ENCODE data around the gene ADD2.

The ADD2 gene

DNA sequence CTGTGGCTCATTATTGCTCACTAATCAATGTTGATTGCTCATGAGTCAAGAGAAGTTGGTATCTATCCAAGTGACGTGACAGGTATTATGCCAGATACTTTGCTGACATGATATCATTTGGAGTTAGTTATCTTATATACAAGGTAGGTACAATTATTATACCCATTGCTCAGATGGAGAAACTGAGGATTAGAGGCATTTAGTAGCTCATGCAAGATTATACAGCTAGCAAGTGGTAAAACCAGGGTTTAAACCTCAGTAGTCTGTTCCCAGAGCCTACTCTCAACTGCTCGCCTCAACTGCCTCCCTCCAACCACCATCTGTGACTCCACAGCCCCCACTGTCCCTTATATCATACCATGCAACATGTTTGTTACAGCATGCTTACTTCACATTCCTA lies 16.3 kb upstream of the ADD2 start:
- DNase-seq, result no peak

DNA sequence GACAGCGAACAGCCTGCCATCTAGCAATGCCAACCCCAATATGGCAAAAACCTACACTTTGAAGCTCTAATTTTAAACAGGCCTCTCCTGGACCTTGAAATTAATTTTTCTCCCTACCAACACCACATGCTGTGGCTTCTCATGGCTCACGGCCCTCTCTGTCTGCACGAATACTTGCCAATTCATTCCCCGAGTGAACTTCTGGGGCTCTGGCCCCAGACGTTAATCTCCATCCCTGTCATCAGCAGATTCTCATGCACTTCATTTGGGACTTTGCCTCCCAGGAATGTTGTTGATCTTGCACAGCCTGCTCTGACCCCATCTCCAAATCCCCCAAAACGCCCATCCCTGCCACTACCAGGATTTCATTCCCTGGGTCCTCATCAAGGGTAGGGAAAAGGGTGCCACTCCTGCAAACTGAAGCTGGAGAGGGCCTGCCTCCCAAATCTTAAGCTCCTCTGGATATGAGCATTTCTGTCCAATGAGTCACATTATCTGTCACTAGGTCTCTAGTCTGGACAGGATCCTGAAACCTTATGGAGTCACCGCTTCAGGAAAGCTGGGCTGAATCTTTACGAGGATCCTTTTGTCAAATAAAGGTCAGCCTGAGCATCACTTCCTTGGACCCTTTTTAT lies 12.0 kb upstream of the ADD2 start:
- DNase-seq, result no peak

DNA sequence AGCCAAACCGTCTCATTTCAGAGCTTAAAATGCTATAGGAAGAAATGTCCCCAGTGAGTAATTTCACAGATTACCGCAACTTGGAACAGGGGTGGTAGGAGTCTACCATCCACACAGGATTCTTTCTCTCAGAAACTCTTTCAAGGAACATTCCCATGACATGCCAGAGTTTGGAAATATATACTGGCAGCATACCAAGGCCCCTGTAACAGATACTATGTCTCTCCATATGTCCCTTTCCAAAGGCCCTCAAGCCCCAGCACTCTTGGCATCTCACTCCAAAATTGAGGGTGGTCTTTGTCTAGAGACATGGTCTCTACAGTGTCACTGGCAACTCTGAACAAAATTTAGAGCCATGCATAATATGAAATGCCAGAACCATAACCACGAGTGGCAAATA lies 11.5 kb upstream of the ADD2 start:
- DNase-seq, result no peak

DNA sequence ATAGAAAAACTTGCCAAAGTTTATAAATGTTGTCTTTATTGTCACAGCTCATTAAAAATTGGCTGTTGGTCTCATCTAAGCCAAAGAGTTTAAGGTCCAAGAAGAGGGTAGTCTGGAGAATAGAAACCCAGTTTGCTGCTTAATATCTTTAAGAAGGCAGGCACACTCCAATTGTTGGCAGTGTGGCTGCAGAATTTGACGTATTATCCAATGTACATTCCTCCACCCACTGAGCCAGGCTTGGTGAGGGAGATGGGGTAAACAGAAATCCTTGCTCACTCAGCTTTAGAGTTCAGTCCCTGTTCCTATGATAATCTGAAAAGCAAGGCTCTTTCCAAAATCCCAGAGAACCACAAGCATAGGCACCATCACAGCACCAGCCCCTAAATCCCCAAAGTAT lies 10.7 kb upstream of the ADD2 start:
- no peak for DNase-seq

DNA sequence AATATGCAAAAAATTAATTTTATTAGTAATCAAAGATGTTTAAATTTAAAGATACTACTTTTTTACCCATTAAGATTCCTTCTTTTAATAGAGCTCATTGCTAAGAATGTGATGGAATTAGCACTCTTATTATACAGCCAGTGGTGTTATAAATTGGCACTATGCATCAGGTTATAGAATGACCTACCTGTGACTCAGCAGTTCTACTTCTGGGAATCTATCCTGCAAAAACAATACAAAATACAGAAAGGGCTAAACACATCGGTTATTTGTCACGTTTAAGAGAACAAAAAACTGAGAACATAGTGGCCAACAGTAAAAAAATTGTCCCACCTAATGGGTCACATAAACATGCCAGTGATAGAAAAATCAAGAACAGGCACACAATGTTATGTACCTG lies 9.4 kb upstream of the ADD2 start:
- no peak for DNase-seq

DNA sequence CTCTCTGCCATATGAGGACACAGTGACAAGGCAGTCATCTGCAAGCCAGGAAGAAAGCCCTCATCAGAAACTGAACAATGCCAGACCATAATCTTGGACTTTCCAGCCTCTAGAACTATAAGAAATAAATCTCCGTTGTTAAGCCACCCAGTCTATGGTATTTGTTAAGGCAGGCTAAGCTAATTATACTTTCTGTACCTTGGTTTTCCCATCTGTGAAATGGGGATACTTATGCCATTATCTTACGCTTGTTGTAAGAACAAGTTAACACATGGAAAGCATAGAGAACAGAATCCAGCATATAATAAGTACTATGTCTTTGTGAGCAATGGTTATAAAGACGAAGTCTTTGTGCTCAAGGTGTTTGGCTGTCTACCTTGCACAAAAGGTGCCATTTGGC lies 8.3 kb upstream of the ADD2 start:
- DNase-seq, result no peak

DNA sequence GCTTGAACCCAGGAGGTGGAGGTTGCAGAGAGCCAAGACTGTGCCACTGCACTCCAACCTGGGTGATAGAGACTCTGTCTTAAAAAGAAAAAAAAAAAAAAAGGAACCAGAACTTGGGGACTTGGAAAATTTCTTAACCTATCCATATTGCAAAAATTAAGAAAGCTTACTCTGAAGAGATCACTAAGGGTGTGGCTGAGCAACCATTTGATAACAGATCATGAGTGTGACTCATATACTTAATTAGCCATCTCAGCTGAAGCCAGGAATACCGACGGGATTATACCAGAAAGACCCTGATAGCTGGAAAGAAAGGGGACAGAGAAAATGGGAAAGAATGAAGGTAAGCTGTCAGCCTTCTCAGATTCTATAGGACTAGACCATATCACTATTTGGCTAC lies 7.1 kb upstream of the ADD2 start:
- DNase-seq, result no peak

DNA sequence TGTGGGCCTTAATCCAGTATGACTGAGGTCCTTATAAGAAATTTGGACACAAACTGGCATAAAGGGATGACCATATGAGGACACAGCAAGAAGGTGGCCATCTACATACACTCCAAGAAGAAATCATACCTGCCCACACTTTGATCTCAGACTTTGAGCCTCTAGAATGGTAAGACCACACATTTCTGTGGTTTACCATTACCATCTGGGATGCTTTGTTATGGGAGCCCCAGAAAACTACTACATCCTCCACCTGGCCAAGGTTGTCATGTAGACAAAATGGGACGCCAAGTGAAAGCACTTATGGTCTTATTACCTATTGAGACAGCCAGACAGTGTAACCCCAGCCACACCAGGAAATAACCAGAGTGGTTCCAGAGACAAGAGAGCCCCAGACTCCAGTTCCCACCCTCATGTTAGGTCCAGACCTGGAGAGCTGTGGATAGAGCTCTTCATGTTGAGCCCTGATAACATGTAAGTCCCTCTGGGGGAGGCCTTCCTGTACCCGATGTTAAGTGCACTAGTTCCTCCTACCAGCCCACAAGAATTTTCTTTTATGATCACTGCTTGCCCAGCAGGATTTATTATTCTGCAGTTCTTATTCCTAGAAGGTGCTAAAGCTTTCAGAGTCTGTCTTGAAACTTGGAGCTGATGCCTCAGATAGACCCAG lies 4.6 kb upstream of the ADD2 start:
- no peak for DNase-seq

DNA sequence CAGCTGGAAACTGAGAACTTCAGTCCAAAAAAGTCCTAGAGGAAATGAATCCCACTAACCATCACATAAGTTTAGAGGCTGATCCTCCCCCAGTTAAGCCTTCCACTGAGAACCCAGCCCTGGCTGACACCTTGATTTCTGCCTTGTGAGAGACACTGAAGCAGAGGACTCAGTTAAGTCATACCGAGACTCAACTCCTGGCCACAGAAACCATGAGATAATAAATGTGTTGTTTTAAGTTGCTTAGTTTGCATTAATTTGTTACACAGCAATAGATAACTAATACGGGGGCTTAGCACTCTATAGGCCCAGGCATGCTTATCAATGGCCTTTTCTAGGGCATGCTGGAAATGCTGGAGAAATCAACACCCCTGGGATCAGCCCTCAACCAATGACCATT lies 3.4 kb upstream of the ADD2 start:
- no peak for DNase-seq

DNA sequence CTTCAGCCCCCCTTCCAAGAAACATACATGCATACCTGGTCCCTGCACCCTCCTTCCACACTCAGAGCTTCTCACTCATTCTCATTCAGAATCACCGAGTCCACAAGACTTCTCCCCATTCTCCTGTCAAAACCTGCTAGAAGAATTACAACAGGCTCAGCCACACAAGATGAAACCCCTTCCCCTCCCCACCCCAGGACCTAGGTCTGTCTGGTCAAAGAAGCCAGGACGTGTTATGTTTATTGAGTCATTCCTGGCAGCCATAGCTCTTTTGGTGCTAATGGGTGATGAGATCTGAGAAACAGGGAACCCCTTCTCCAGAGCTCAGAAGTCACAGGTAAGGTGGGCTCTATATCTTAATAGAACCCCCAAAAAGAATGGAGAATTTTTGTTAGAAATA lies 1.4 kb upstream of the ADD2 start:
- DNase-seq, result no peak

DNA sequence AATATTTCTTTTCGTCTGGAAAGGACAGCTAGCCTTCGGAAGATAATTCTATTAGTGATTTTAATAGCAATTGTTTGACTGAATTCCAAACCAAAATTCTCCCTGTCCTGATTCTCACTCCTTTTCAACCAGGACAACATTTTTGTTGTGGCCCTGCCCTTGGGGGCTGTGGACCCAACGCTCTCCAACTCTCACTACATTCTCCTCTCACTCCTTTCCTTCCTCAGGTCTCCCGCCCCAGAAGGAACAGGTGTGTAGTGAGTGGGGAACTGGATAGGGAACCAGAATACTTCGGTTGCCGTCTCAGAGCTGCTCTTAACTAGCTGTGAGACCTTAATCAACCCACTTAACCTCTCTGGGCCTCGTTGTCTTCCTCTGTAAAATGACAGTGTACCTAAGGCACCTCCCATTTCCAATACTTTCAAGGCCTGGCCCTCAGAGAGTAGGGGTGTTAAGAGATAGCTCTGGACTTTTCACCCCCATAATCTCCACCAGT lies 638 bp upstream of the ADD2 start:
- no peak for DNase-seq

DNA sequence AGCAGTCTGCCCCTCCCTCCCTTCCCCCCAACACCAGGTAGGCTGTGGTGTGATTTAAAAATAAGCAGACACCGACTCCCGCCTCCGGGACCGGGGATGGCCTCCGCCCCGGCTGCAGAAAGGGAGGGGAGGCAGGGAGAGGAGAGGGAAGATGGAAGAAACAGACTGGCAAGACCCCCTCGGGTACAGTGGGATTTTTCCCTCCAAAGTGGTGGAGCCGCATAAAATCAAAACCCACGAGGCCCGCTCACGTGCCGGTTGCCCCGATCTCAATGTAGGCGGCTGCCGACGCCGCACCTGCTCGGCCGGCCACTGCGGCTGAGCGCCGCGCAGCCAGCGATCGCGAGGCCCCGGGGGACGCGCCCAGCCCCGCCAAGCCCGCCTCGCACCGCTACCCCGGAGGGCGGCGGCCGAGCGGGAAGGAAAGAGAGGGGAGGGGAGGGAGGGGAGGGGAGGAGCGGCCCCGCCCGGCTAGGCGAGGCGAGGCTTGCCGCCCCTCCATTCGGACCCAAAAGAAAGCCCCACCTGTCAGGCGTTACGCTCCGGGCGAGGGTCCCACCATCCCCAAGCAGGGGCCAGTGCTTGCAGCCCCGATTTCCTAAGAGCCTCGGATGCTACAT lies 811 bp downstream of the ADD2 start:
- no peak for DNase-seq

DNA sequence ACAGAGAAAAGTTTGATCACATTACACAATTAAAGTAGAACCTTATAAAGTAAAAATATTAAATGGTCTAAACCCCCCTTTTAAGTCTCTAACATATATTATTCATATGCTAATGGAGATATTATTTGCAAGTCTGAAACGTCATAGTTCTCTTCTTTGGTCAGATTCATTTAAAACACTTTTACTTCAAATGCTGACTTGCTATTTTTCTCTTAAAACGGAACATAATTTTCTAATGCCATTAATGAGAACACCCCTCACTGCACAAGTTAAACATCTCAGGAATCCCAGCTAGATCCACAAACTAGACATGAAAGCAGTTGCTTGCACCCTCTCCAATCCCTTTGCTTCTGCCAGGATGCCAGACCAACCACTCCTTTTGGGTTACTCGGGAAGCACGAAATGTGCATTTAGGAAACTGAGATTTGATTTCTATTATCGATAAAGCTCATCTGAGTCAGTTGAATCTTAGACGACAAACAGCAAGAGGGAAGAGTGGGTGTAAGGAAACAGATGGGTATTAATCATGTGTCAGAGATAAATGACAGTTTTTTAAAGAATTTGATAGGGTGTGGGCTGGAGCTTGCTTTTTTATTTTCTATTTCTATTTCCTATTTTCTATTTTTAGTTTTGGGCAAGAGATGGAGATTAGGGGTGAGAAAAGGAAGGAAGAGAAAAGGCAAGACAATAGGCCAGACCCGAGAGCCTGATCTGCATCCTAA lies 1.5 kb downstream of the ADD2 start:
- DNase-seq, result no peak

DNA sequence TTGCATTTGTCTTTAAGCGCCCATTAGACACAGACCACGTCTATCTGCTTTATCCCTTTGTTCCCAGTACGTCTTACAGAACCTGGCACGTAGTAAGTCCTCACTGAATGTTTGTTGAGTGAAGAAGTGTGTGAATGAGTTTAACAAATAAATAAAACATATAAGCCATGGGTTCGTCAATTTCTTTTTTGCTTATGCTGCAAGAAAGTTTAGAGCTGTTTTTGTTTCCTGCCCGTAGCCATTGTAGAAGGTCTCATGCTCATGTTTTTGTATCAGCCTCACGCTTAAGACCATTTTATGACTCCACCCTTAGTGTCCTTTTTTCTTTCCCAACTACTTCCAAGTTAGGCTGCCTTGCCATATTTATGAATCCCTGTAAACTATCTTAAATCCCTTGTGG lies 2.5 kb downstream of the ADD2 start:
- no peak for DNase-seq

DNA sequence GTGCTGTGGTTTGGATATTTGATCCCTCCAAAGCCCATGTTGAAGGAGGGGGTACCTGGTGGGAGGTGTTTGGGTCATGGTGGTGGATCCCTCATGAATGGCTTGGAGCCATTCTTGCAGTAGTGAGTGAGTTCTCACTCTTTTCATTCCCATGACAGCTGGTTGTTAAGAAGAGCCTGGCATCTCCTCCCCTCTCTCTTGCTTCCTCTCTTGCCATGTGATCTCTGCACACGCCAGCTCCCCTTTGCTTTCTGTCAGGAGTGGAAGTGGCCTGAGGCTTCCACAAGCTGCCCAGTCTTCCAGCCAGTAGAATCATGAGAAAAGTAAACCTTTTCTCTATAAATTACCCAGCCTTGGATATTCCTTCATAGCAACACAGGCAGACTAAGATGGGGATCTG lies 8.6 kb downstream of the ADD2 start:
- DNase-seq, result no peak

DNA sequence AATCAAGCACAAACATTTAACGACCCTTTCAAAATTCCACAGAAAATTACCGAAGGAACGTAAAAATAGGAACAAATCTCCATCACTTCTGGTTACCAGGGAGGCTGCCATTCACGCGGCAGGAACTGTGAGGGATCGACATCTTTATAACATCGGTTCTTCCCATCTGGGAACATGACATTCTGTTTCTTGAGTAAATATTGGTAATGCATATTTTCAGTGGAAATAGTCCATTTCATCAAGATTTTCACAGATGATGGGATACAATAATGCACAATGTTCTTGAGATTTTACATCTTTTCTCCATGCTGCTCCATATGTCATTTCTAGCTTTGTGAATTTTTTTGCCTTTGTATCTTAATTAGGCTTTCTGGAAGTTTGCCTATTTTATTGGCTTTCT lies 10.0 kb downstream of the ADD2 start:
- no peak for DNase-seq

DNA sequence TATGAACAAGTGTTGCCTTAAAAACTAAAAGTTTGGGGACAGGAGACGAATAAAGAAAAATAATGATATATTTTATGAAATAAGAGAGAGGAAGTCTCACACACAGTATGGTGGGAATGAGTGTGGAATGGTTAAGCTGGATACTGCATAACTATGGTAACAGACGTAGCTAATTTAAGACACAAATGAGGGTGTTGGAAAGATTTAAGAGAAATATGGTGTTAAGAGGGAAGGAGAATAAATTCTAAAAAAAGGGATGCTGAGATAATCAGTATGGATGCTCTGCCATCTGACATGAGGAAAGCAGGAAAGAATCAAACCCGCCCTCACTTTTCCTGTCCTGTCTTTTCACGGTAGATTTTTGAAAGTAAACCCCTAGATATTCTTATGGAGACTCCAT lies 10.6 kb downstream of the ADD2 start:
- DNase-seq, result no peak

DNA sequence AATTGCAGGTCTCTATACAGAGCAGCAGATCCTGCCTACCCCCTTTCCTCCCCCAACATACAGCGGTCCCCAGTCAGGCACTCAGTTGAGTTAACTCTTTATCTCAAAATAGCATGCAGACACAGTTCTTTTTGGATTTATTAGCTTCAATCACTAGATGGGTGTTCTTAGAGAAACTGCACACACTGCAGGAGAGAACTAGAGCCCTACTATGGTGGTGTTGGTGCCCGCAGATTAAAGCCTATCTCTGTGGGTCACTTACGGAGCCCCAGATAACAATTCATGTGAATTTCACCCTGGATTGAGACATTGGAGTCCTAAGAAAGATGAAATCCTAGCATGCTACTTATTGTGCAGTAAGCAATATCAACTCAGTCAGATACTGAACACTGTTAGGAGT lies 11.9 kb downstream of the ADD2 start:
- DNase-seq, result no peak

DNA sequence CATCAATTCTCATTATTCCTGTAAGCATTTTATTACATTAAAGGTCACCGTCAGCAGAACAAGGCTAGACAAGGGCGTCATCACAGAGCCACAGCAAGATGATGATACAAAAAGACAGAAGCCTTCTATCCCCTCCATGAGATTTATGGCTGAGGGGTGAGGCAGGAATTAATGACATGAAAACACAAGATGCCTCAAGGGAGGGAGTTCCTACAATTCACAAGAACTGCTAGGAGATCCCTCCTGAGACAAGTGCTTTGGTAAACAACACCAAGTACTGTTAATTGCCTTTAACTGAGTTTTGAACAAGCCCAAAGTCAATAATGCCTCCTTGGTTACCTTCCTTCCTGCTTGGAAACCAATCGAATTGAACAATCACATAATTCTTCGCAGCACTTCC lies 14.1 kb downstream of the ADD2 start:
- DNase-seq, result no peak

DNA sequence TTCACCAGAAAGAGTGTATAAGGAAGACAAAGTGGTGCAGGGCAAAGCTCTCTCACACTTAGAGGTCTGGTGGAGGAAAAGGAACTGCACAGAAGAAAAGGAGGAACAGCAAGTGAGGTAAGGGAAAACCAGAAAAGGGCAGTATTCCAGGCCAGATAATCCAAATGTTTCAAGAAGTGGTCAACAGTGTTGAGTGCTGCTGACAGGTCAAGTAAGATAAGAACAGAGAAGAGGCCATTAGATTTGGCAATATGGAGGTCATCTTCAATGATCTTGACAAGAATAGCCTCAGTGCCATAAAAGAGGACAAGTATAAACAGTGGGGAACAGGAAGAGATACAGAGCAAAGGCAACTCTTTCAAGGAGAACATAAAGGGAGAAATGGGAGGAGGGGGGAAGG lies 15.0 kb downstream of the ADD2 start:
- no peak for DNase-seq

DNA sequence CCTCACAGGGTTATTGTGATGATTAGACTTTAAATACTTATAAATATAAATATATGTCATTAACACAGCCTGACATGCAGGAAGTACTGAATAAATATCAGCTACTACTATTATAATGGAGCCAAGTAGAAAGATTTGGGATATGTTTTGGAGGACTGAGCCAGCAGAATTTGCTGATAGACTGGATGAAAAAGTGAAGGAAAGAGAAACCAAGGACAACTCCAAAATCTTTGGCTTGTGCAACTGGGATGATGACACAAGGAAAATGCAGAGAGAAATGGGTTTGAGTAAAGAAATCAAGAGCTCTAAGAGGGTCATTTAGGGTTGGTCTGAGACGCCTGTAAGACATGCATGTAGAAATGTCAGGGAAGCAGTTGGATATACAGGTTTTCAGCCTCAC lies 15.6 kb downstream of the ADD2 start:
- DNase-seq, result no peak

DNA sequence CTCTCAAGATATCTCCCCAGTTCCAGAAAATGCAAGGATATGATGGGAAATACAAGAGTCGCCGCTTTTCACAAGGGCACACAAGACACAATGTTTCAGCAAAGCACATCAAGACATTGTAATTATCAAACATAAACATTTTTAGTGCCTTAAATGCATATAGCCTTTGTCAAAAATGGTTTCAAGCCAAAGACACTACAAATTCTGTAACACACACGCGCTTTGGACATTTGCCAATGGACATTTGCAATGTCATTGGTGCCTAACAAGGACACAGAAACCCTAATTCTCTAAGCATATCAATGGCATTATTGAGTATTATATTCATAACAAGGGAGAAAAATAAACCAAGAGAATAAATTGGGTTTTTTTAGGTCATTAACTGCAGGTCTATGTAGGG lies 16.1 kb downstream of the ADD2 start:
- DNase-seq, result no peak

DNA sequence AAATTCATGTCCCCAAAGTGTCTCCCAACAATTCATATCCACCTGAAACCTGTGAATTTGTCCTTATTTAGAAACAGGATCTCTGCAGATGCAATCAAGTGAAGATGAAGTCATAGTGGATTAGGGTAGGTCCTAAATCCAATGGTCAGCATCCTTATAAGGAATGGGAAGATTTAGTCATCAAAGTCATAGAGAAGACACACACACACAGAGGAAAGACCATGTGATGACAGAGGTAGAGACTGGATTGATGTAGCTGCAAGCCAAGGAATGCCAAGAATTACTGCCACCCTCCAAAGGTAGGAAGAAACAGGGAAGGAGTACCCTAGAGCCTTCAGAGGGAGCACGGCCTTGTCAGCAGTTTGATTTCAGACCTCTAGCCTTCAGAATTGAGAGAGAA lies 17.7 kb downstream of the ADD2 start:
- no peak for DNase-seq

Data from AML-193 (cell line).